ENCODE results near the gene NUCB2.
A peak's percentile ranks its signal among the peaks of the same experiment; 100 is the strongest.
"Not testable (repeated sequence)": the region's sequence is repeated elsewhere in the genome, so short reads cannot be mapped to it uniquely, and the experiment has no call there.

NUCB2 gene
- long read RNA-seq, donor 1, transcript NUCB2-208 (14 exons, 2,274 nt) = major isoform, 7 of 63 reads
- long read RNA-seq, donor 1, partial matches to known transcripts = 52 of 63 reads
- long read RNA-seq, donor 1, other reads (novel, unspliced or antisense) = 0 of 63 reads
- long read RNA-seq, donor 2, partial matches to known transcripts = 16 of 17 reads
- long read RNA-seq, donor 2, other reads (novel, unspliced or antisense) = 0 of 17 reads
- long read RNA-seq, donor 3, partial matches to known transcripts = 12 of 14 reads
- long read RNA-seq, donor 3, other reads (novel, unspliced or antisense) = 0 of 14 reads
- long read RNA-seq, donor 4, partial matches to known transcripts = 35 of 40 reads
- long read RNA-seq, donor 4, other reads (novel, unspliced or antisense) = 0 of 40 reads
- long read RNA-seq, donor 5, transcript NUCB2-208 (14 exons, 2,274 nt) = major isoform, 6 of 57 reads
- long read RNA-seq, donor 5, partial matches to known transcripts = 47 of 57 reads
- long read RNA-seq, donor 5, other reads (novel, unspliced or antisense) = 0 of 57 reads
- long read RNA-seq, donor 6, partial matches to known transcripts = 17 of 21 reads
- long read RNA-seq, donor 6, other reads (novel, unspliced or antisense) = 0 of 21 reads
- long read RNA-seq, donor 7, partial matches to known transcripts = 40 of 49 reads
- long read RNA-seq, donor 7, other reads (novel, unspliced or antisense) = 0 of 49 reads
- long read RNA-seq, donor 8, partial matches to known transcripts = 46 of 50 reads
- long read RNA-seq, donor 8, other reads (novel, unspliced or antisense) = 0 of 50 reads

GRCh38 chr11:17276236-17277023, at the start of gene NUCB2:
TSS of gene NUCB2 (plus strand) at chr11:17276739. CDS start at chr11:17295324, 18,585 bp downstream.
- peak; percentile 97 for DNase-seq

GRCh38 chr11:17228186-17228925, 48.2 kb upstream of the NUCB2 start:
- DNase-seq = not testable (repeated sequence)

- no peak for DNase-seq
These were observed 46.9 kb upstream of the NUCB2 start for GRCh38 chr11:17229481-17230152.

GRCh38 chr11:17230867-17231851, 45.4 kb upstream of the NUCB2 start:
- DNase-seq = no peak

GRCh38 chr11:17233101-17233500, 43.4 kb upstream of the NUCB2 start:
- no peak for DNase-seq

- no peak for DNase-seq
These were observed 38.2 kb upstream of the NUCB2 start for GRCh38 chr11:17238377-17238776.

- not testable (repeated sequence) for DNase-seq
These were observed 36.6 kb upstream of the NUCB2 start for GRCh38 chr11:17239927-17240326.

GRCh38 chr11:17240780-17241179, 35.8 kb upstream of the NUCB2 start:
- DNase-seq = no peak

GRCh38 chr11:17242954-17243353, 33.6 kb upstream of the NUCB2 start:
- not testable (repeated sequence) for DNase-seq

- DNase-seq = no peak
These were observed 32.5 kb upstream of the NUCB2 start for GRCh38 chr11:17244046-17244445.

GRCh38 chr11:17250561-17251350, 25.8 kb upstream of the NUCB2 start:
- no peak for DNase-seq

- no peak for DNase-seq
These were observed 23.8 kb upstream of the NUCB2 start for GRCh38 chr11:17252704-17253103.

- DNase-seq = no peak
These were observed 20.0 kb upstream of the NUCB2 start for GRCh38 chr11:17256512-17256911.

- DNase-seq = no peak
These were observed 19.3 kb upstream of the NUCB2 start for GRCh38 chr11:17257196-17257595.

- DNase-seq = no peak
These were observed 17.9 kb upstream of the NUCB2 start for GRCh38 chr11:17258670-17259069.

GRCh38 chr11:17259519-17259918, 17.0 kb upstream of the NUCB2 start:
- no peak for DNase-seq

- no peak for DNase-seq
These were observed 16.5 kb upstream of the NUCB2 start for GRCh38 chr11:17260020-17260419.

- DNase-seq = no peak
These were observed 12.8 kb upstream of the NUCB2 start for GRCh38 chr11:17263769-17264168.

- DNase-seq = no peak
These were observed 9.8 kb upstream of the NUCB2 start for GRCh38 chr11:17266781-17267180.

Measured in right kidney (tissue), 9 donors.